ENCODE results near the gene POLL. TPM values are rescaled to one million over a fixed set of nuclear protein-coding genes. Genes with fewer than 3 reads are reported as not detected.

POLL gene
- total RNA-seq, 1 experiment from 2014 or later: 35.5 TPM

- TF ChIP-seq CTCF (IDR thresholded peaks at IDR 0.05; ENCODE audit: insufficient read depth in 1 of 2, low read depth in 1 of 2, low read length in 1 of 2, severe bottlenecking in 1 of 2, unreplicated experiment in 1 of 2): no peak
- intact Hi-C loops (cut with micrococcal nuclease; ENCODE audit: unreplicated experiment): no loop called here
- Mint-ChIP-seq H3K27me3 (ENCODE audit: insufficient read depth, unreplicated experiment) (no peaks in the 10 kb centered on the region), H3K27ac (ENCODE audit: unreplicated experiment) (peak overlapping the region; percentile 44), H3K4me1 (ENCODE audit: low read depth, unreplicated experiment) (no peaks in the 10 kb centered on the region), H3K4me3 (ENCODE audit: unreplicated experiment) (no peak overlapping the region), H3K9me3 (ENCODE audit: unreplicated experiment) (no peaks in the 10 kb centered on the region), H3K36me3 (ENCODE audit: insufficient read depth, unreplicated experiment) (peaks cover 14% of the 10 kb centered on the region)
- no peak for DNase-seq
- no peaks in the 10 kb centered on the region for H3K4me1 ChIP-seq
- H3K36me3 ChIP-seq (ENCODE audit: control insufficient read depth, insufficient read depth, low read length): no peaks in the 10 kb centered on the region
- CTCF ChIA-PET: no interaction called here
- POLR2A ChIA-PET: no interaction called here
- no peaks in the 10 kb centered on the region for H3K9me3 ChIP-seq
- no peaks in the 10 kb centered on the region for H3K27me3 ChIP-seq (replicated peaks; ENCODE audit: control insufficient read depth, insufficient read depth, low read length)
- no TSS peak for BruUV-seq (replicated peaks)
- H3K4me3 ChIP-seq (ENCODE audit: low read depth, low read length): no peak overlapping the region
These were observed 9.9 kb downstream of the POLL start for GRCh38 chr10:101578192-101578591.

GRCh38 chr10:101577121-101577871, 10.8 kb downstream of the POLL start:
- H3K27me3 Mint-ChIP-seq (ENCODE audit: insufficient read depth, unreplicated experiment): no peaks in the 10 kb centered on the region
- BruUV-seq (replicated peaks): no TSS peak
- DNase-seq: no peak
- H3K4me3 ChIP-seq (ENCODE audit: low read depth, low read length): no peak overlapping the region
- H3K9me3 Mint-ChIP-seq (ENCODE audit: unreplicated experiment): no peaks in the 10 kb centered on the region
- intact Hi-C loops (cut with micrococcal nuclease; ENCODE audit: unreplicated experiment): no loop called here
- H3K4me1 Mint-ChIP-seq (ENCODE audit: low read depth, unreplicated experiment): no peaks in the 10 kb centered on the region
- H3K9me3 ChIP-seq: no peaks in the 10 kb centered on the region
- H3K4me1 ChIP-seq: no peaks in the 10 kb centered on the region
- H3K36me3 ChIP-seq (ENCODE audit: control insufficient read depth, insufficient read depth, low read length): no peaks in the 10 kb centered on the region
- ChIA-PET CTCF (no interaction called here), POLR2A (no interaction called here)
- H3K36me3 Mint-ChIP-seq (ENCODE audit: insufficient read depth, unreplicated experiment): peaks cover 14% of the 10 kb centered on the region
- H3K4me3 Mint-ChIP-seq (ENCODE audit: unreplicated experiment): no peak overlapping the region
- no peak overlapping the region for H3K27ac Mint-ChIP-seq (ENCODE audit: unreplicated experiment)
- H3K27me3 ChIP-seq (replicated peaks; ENCODE audit: control insufficient read depth, insufficient read depth, low read length): no peaks in the 10 kb centered on the region
- TF ChIP-seq CTCF (IDR thresholded peaks at IDR 0.05; ENCODE audit: insufficient read depth in 1 of 2, low read depth in 1 of 2, low read length in 1 of 2, severe bottlenecking in 1 of 2, unreplicated experiment in 1 of 2): no peak

- H3K27ac Mint-ChIP-seq (ENCODE audit: unreplicated experiment): no peak overlapping the region
- TF ChIP-seq CTCF (IDR thresholded peaks at IDR 0.05; ENCODE audit: insufficient read depth in 1 of 2, low read depth in 1 of 2, low read length in 1 of 2, severe bottlenecking in 1 of 2, unreplicated experiment in 1 of 2): no peak
- Histone ChIP-seq H3K4me3 (ENCODE audit: low read depth, low read length) (no peak overlapping the region), H3K9me3 (no peaks in the 10 kb centered on the region), H3K4me1 (no peaks in the 10 kb centered on the region), H3K36me3 (ENCODE audit: control insufficient read depth, insufficient read depth, low read length) (no peaks in the 10 kb centered on the region), H3K27me3 (replicated peaks; ENCODE audit: control insufficient read depth, insufficient read depth, low read length) (no peaks in the 10 kb centered on the region)
- H3K27me3 Mint-ChIP-seq (ENCODE audit: insufficient read depth, unreplicated experiment): no peaks in the 10 kb centered on the region
- intact Hi-C loops (cut with micrococcal nuclease; ENCODE audit: unreplicated experiment): no loop called here
- ChIA-PET POLR2A (interaction anchor here (0.9 kb wide), 1 partner anchor 12 kb away, joined by 4 read pairs; the partner anchor contains the start of genes DPCD and POLL), CTCF (interaction anchor here (0.6 to 0.9 kb wide), 3 partner anchors 26 to 507 kb away, joined by 3 to 10 read pairs (median 3); no protein-coding TSS in a partner anchor)
- no peak for DNase-seq
- no TSS peak for BruUV-seq (replicated peaks)
- no peaks in the 10 kb centered on the region for H3K4me1 Mint-ChIP-seq (ENCODE audit: low read depth, unreplicated experiment)
- no peaks in the 10 kb centered on the region for H3K9me3 Mint-ChIP-seq (ENCODE audit: unreplicated experiment)
- H3K36me3 Mint-ChIP-seq (ENCODE audit: insufficient read depth, unreplicated experiment): peaks cover 14% of the 10 kb centered on the region
- H3K4me3 Mint-ChIP-seq (ENCODE audit: unreplicated experiment): no peak overlapping the region
These were observed 11.7 kb downstream of the POLL start for GRCh38 chr10:101576211-101576863.
